Measurements from ENCODE around the gene LDB3.

The LDB3 gene

DNA sequence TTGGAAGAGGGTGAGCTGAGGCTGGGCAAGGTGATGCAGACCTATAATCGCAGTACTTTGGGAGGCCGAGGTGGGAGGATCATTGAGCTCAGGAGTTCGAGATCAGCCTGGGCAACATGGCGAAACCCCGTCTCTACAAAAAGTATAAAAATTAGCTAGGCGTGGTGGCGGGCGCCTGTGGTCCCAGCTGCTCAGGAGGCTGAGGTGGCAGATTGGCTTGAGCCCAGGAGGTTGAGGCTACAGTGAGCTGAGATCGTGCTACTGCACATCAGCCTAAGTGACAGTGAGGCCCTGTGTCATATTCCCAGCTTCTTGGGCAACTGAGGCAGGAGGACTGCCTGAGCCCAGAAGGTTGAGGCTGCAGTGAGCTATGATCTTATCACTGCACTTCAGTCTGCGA lies 101.7 kb downstream of the LDB3 start:
- DNase-seq: no peak

DNA sequence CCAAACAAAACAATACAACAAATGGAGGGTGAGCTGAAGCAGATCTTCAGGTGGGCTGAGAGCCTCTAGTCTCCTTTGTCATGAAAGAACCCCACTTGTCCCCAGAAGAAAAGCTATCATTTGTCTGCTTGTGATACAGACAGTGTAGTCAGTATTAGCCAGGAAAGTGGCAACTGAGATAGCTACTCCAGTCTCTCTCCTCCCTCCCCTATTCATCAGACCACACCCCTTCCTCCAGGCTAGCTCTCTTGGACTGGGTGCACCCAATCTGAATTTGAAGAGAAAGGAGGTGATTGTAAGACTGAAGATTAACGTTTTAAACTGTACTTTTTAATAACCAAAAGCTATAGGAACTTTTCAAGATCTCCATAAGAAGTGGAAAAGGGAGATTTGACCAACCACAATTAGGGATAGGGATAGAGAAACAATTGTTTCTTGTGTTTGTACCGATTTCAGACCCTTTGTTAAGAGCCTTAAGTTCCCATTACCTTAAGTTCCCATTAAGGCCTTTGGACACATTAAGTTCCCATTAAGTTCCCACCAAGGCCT lies 102.2 kb downstream of the LDB3 start:
- no peak for DNase-seq

DNA sequence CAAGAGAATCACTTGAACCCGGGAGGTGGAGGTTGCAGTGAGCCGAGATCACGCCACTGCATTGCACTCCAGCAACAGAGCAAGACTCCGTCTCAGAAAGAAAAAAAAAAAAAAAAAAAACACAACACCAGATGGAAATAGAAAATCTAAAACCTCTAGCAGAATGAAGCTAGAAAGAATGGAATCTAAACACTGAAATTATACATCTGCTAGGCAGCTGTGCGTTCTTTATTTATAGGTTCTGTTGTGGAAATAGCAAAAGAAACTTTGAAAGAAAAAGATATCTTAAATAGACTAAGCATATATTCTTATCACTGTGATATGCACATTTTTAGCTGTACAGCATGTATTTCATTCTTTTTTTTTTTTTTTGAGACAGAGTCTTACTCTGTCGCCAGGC lies 105.2 kb downstream of the LDB3 start:
- no peak for DNase-seq

DNA sequence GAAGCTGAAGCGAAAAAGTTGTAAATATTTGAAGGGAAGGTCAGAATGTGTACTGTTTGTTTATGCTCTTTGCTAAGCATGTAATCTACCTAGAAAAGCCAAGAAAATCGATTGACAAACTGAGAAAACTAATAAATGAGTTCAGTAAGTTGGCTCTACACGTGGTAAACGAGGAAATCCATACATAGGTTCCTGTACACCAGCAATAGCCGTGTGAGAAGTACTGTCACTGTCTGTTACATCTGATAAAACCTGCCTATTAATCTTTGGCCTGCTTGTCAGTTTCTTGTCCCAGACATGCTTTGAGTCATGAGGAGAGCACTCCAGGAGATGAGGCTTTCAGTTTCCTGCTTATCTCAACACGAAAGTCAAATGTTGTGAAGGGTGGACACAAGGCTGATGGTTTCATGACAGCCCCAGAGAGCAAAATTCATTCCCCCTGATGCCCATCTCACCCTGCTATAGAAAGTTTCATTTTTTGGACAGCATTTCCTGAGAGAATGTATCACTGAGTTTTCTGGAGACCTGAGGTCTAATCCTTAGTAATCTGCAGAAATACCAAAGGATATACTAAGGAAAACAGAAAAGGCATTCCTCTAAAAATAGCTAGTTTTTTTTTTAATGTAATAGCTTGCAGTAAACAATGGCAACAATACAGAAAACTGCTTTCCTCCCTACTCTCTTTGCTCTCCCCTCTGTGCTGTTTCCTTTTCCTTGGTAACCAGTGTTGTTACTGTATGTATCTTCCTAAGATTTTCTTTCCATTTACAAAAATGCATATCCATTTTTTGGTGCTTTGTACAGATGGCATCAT lies 107.0 kb downstream of the LDB3 start:
- no peak for DNase-seq

- no peak for DNase-seq
These were observed 107.5 kb downstream of the LDB3 start for GRCh38 chr10:86775870-86776180.

DNA sequence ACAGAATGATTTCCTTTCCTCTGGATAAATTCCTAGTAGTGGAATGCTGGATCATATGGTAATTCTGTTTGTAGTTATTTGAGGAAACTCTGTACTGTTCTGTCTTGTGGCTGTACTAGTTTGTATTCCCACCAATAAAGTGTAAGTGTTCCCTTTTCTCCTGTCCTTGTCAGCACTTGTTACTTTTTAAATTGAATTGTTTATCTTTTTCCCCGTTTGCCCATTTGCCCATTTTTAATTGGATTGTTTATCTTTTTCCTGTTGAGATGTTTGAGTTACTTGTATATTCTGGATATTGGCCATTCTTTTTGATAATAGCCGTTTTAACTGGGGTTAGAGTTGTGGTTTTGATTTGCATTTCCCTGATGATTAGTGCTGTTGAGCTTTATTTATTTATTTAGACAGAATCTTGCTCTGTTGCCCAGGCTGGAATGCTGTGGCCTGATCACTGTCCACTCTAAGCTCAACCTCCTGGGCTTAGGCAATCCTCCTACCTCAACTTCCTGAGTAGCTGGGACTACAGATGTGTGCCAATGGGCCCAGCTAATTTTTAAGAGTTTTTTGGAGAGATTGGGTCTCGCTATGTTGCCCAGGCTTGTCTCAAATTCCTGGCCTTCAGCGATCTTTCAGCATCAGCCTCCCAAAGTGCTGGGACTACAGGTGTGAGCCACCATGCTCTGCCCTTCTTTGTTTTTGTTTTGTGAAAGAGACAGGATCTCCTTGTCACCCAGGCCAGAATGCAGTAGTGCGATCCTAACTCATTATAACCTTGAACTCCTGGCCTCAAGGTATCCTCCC lies 111.1 kb downstream of the LDB3 start:
- DNase-seq: no peak

- no peak for DNase-seq
These were observed 114.5 kb downstream of the LDB3 start for GRCh38 chr10:86782701-86783418.

- DNase-seq: no peak
These were observed 116.7 kb downstream of the LDB3 start for GRCh38 chr10:86785037-86785436.
